HepG2 (cell line): ENCODE data around the gene DIRAS3. TPM values are rescaled to one million over a fixed set of nuclear protein-coding genes. Genes with fewer than 3 reads are reported as not detected.
A peak's percentile ranks its signal among the peaks of the same experiment; 100 is the strongest.

Source experiments
- ATAC-seq: fragments of 200-7000 bp; cut with Tn5 transposase; 3 replicates; pipeline ENCODE4 v1.9.1; 2020; ENCODE audit warnings: mild to moderate bottlenecking, moderate library complexity
- BruUV-seq: library from RNA; stranded (reverse); fragments of 400-500 nt; replicated peaks from 2 replicates; lab custom pipeline; 2021; lab: Mats Ljungman, UMichigan
- CTCF ChIA-PET: fragments of 300-600 bp; formaldehyde crosslinking; extraction: SDS; loops from one replicate; lab custom pipeline; 2021; ENCODE audit warnings: low total read pairs, inconsistent platforms, low intra/inter-chr PET ratio; lab: Yijun Ruan, JAX
- POLR2A ChIA-PET: fragments of 350-600 bp; sonication (Branson Sonifier 250); formaldehyde crosslinking; loops from one replicate; lab custom pipeline; 2020; ENCODE audit warnings: antibody characterized with exemption, inconsistent platforms; lab: Yijun Ruan, JAX
- DNase-seq: peaks from one replicate; pipeline ENCODE4 v3.0.0-alpha.2; 2015; ENCODE audit warnings: low spot score
- FAIRE-seq: peaks from 3 replicates; lab custom pipeline; 2011; peaks lifted over from hg19 to GRCh38; lab: Jason Lieb, UNC
- H2AFZ ChIP-seq: one replicate; pipeline ENCODE4 v1.6.1; 2011; ENCODE audit warnings: low read length, inconsistent platforms
- H3K27ac ChIP-seq: fragments of 300-600 bp; 3 replicates; pipeline ENCODE4 v1.8.0; 2011; ENCODE audit warnings: mixed run types, mild to moderate bottlenecking, mixed read lengths, low read length, inconsistent platforms; ENCODE audit not compliant: insufficient read depth; ENCODE audit errors: extremely low read length
- H3K27me3 ChIP-seq, 2 experiments: fragments of 200-600 bp in 1 of 2; 2 replicates in 1 of 2; 3 replicates in 1 of 2; pipeline versions ENCODE4 v1.6.0 to v1.8.0; 2011; ENCODE audit warnings: low read length in 2 of 2, mild to moderate bottlenecking in 2 of 2, moderate library complexity in 2 of 2, inconsistent platforms in 1 of 2; ENCODE audit not compliant: insufficient read depth in 2 of 2, control insufficient read depth in 1 of 2
- H3K36me3 ChIP-seq, 2 experiments: fragments of 200-600 bp in 1 of 2; replicated peaks in 1 of 2; 2 replicates in 1 of 2; 3 replicates in 1 of 2; pipeline versions ENCODE4 v1.5.1 to v1.8.0; 2011; ENCODE audit warnings: low read length in 2 of 2, inconsistent platforms in 1 of 2; ENCODE audit not compliant: insufficient read depth in 2 of 2, control insufficient read depth in 1 of 2
- H3K4me1 ChIP-seq: 2 replicates; pipeline ENCODE4 v1.5.1; 2012; ENCODE audit warnings: low read length, inconsistent platforms; ENCODE audit not compliant: insufficient read depth
- H3K4me2 ChIP-seq: 2 replicates; pipeline ENCODE4 v1.6.0; 2011; ENCODE audit warnings: low read depth, low read length, inconsistent platforms
- H3K4me3 ChIP-seq, 3 experiments: fragments of 200-600 bp in 1 of 3; sonication (generic), shearing (Covaris generic) in 1 of 3; replicated peaks in 1 of 3; 2 replicates each; pipeline ENCODE4 v1.5.1; 2011 to 2016; ENCODE audit warnings: low read length in 3 of 3, inconsistent platforms in 2 of 3, low read depth in 2 of 3, mild to moderate bottlenecking in 2 of 3, control low read depth in 1 of 3, mixed read lengths in 1 of 3; ENCODE audit not compliant: insufficient read depth in 1 of 3
- H3K79me2 ChIP-seq: one replicate; pipeline ENCODE4 v1.6.1; 2011; ENCODE audit warnings: low read length, inconsistent platforms; ENCODE audit not compliant: insufficient read depth
- H3K9ac ChIP-seq: 2 replicates; pipeline ENCODE4 v1.6.0; 2011; ENCODE audit warnings: mild to moderate bottlenecking, low read depth, low read length, inconsistent platforms; ENCODE audit not compliant: insufficient read depth
- H3K9me3 ChIP-seq: 2 replicates; pipeline ENCODE4 v1.5.1; 2012; ENCODE audit warnings: mild to moderate bottlenecking, low read length
- H4K20me1 ChIP-seq: 2 replicates; pipeline ENCODE4 v1.6.0; 2011; ENCODE audit warnings: inconsistent platforms, mild to moderate bottlenecking, low read length, moderate library complexity; ENCODE audit not compliant: insufficient read depth
- NFE2 ChIP-seq: sonication (generic); formaldehyde crosslinking; IDR thresholded peaks from 2 replicates; pipeline ENCODE4 v1.4.0; 2020; ENCODE audit warnings: missing genetic modification reagents
- TARDBP ChIP-seq: sonication (generic); formaldehyde crosslinking; IDR thresholded peaks from 2 replicates; pipeline ENCODE4 v1.8.0; 2022; ENCODE audit warnings: mild to moderate bottlenecking, missing genetic modification reagents
- ZBTB43 ChIP-seq: sonication (generic); formaldehyde crosslinking; conservative IDR thresholded peaks from 2 replicates; pipeline ENCODE4 v1.4.0; 2020; ENCODE audit warnings: missing genetic modification reagents
- ZFP90 ChIP-seq: sonication (generic); formaldehyde crosslinking; IDR thresholded peaks from 2 replicates; pipeline ENCODE4 v1.8.0; 2022; ENCODE audit warnings: missing genetic modification reagents, mild to moderate bottlenecking, inconsistent platforms, borderline replicate concordance
- ZNF12 ChIP-seq: sonication (generic); formaldehyde crosslinking; IDR thresholded peaks from 2 replicates; pipeline ENCODE4 v1.5.0; 2020; ENCODE audit warnings: missing genetic modification reagents
- ZNF275 ChIP-seq: sonication (generic); formaldehyde crosslinking; IDR thresholded peaks from 2 replicates; pipeline ENCODE4 v1.8.0; 2022; ENCODE audit warnings: missing genetic modification reagents, mild to moderate bottlenecking, inconsistent platforms, borderline replicate concordance
- ZNF710 ChIP-seq: sonication (generic); formaldehyde crosslinking; IDR thresholded peaks from 2 replicates; pipeline ENCODE4 v1.5.0; 2020; ENCODE audit warnings: mild to moderate bottlenecking, missing genetic modification reagents, borderline replicate concordance
- WGBS: methylation state at CpG from one replicate; pipeline ENCODE4 v1.1.6; 2017; ENCODE audit warnings: low lambda C conversion rate; 5-methylcytosine and 5-hydroxymethylcytosine counted together
- in situ Hi-C: cut with HindIII; loops from 2 replicates; pipeline ENCODE4 v1.10.0; 2017; ENCODE audit warnings: low pct_unique_long_range_greater_than_20kb; ENCODE audit not compliant: extremely low pct_ligation_motif_present
- intact Hi-C: fragments of 100-400 bp; cut with micrococcal nuclease; formaldehyde crosslinking; loops from one replicate; pipeline ENCODE4 v1.10.0; 2022; ENCODE audit not compliant: unreplicated experiment
- polyA plus RNA-seq, 8 experiments: library from polyadenylated mRNA; depleted of rRNA in 3 of 8; stranded (reverse) in 7 of 8; unstranded in 1 of 8; fragments of >200 nt; fragmentation: Illumina TruSeq in 4 of 8; extraction: Trizol in 4 of 8; gene quantifications; 2 replicates each; pipeline versions ENCODE4 v1.2.1 to v1.2.3, GENCODE V29; 2011 to 2016; ENCODE audit warnings: low read depth in 4 of 8, missing spikeins in 1 of 8, mixed read lengths in 1 of 8; ENCODE audit not compliant: insufficient read depth in 1 of 8
- total RNA-seq, 5 experiments: library from RNA; depleted of rRNA; stranded (reverse); fragments of >200 nt; fragmentation: Illumina TruSeq; extraction: Trizol; gene quantifications; 2 replicates each; pipeline ENCODE4 v1.2.3, GENCODE V29; 2016; ENCODE audit warnings: low read depth in 1 of 5

Gene DIRAS3
- total and polyA plus RNA-seq, 2 of the 13 experiments (the other 11 are each of a cell fraction or from before 2014, with no cell fraction given), result not detected

DNA sequence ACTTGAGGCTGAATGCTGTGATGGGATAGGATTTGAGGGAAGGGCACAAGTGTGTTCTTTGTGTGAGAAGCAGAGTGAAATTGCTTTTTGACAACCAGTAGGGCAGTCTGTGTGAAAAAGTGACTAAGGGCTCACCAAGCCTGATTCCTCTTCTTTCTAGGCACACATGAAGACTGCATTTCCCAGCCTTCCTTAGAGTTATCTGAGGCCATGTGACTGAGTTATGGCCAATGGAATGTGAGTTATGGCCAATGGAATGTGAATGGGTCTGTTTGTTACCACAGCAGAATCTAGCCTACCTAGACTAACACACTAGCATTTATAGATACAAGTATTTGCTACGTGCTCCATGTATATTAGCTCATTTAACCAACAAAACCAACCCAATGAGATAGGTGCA, 35.3 kb upstream of the DIRAS3 start:
- H3K4me3 ChIP-seq, result no peak overlapping the region
- H4K20me1 ChIP-seq, result no peaks in the 10 kb centered on the region
- BruUV-seq, result no TSS peak
- ChIA-PET POLR2A (no interaction called here), CTCF (no interaction called here)
- no peak overlapping the region for H3K27ac ChIP-seq
- H3K4me1 ChIP-seq, result no peaks in the 10 kb centered on the region
- TF ChIP-seq ZFP90 (CRISPR knock-in tag) (no peak), ZNF12 (0 out of 2 replicates have a peak, but pooled peaks have one; percentile 13)
- intact Hi-C loops (no loop called here), in situ Hi-C loops (no loop called here)
- no peak for ATAC-seq
- H3K79me2 ChIP-seq, result no peaks in the 10 kb centered on the region
- H3K36me3 ChIP-seq, result no peaks in the 10 kb centered on the region
- no peak for FAIRE-seq
- no peak for DNase-seq
- H3K4me2 ChIP-seq, result no peak overlapping the region
- no peaks in the 10 kb centered on the region for H3K9me3 ChIP-seq
- WGBS, result 0% methylated on average over 1 of the region's 1 CpG
- no peak overlapping the region for H3K9ac ChIP-seq
- H2AFZ ChIP-seq, result no peak overlapping the region
- no peaks in the 10 kb centered on the region for H3K27me3 ChIP-seq

DNA sequence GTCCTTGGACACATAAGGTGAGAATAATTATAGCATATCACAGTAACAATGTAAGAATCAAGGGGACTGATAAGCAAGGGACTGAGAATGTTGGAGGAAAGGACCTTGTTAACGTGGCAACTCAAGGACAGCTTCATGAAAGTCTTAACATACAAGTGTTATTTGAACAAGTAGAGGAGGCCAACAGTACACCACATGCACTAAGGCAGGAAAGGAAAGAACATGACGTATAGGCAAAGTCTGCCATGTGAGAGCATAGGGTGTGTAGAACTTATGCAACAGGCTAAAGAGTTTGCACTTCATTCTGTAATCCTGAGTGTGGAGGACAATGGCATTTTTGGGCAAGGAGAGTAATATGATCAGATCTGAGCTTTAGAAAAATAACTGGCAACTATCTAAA, 33.3 kb upstream of the DIRAS3 start:
- FAIRE-seq (no peak), ATAC-seq (no peak), DNase-seq (no peak)
- ChIA-PET POLR2A (no interaction called here), CTCF (no interaction called here)
- BruUV-seq, result no TSS peak
- Histone ChIP-seq H3K27me3 (no peaks in the 10 kb centered on the region), H2AFZ (no peak overlapping the region)
- intact Hi-C loops, result no loop called here
- TF ChIP-seq ZNF275 (CRISPR knock-in tag) (no peak), NFE2 (no peak), TARDBP (CRISPR knock-in tag) (no peak), ZBTB43 (CRISPR knock-in tag) (no peak), ZNF710 (CRISPR knock-in tag) (no peak)
- TF ChIP-seq, all 625 proteins: peak for 0
- in situ Hi-C loops, result no loop called here
- H3K9me3 ChIP-seq, result no peaks in the 10 kb centered on the region
- H4K20me1 ChIP-seq, result no peaks in the 10 kb centered on the region
- H3K36me3 ChIP-seq, result no peaks in the 10 kb centered on the region
- 2% methylated on average over 2 of the region's 2 CpGs for WGBS
- no peaks in the 10 kb centered on the region for H3K79me2 ChIP-seq
- H3K4me1 ChIP-seq, result no peaks in the 10 kb centered on the region
- no peak overlapping the region for H3K9ac ChIP-seq
- H3K4me2 ChIP-seq, result no peak overlapping the region
- no peak overlapping the region for H3K27ac ChIP-seq
- no peak overlapping the region for H3K4me3 ChIP-seq
